H1 (cell line): ENCODE measurements around the gene SRPX. TPM values are rescaled to one million over a fixed set of nuclear protein-coding genes. Genes with fewer than 3 reads are reported as not detected.

Experiments
- CTCF ChIA-PET: fragments of 300-600 bp; sonication (Branson Sonifier 250); formaldehyde crosslinking; loops from one replicate; lab custom pipeline; 2021; ENCODE audit not compliant: partially characterized antibody; lab: Charles Lee
- POLR2A ChIA-PET: fragments of 300-600 bp; sonication (Branson Sonifier 250); formaldehyde crosslinking; loops from one replicate; lab custom pipeline; 2021; ENCODE audit warnings: inconsistent platforms; ENCODE audit not compliant: partially characterized antibody; lab: Charles Lee
- DNase-seq, 2 experiments: peaks; one replicate each; pipeline versions ENCODE4 v3.0.0 to v3.0.0-alpha.2; 2010 to 2022; ENCODE audit warnings: low spot score in 2 of 2, low read depth in 1 of 2, mixed read lengths in 1 of 2
- FAIRE-seq: peaks from 2 replicates; lab custom pipeline; 2011; peaks lifted over from hg19 to GRCh38; lab: Jason Lieb, UNC
- H2AFZ ChIP-seq: 2 replicates; pipeline ENCODE4 v1.8.1; 2012; ENCODE audit warnings: low read length, inconsistent platforms
- H2AK5ac ChIP-seq: 2 replicates; pipeline ENCODE4 v1.6.1; 2013; ENCODE audit warnings: low read depth, low read length
- H2BK120ac ChIP-seq: replicated peaks from 2 replicates; pipeline ENCODE3; 2013; ENCODE audit warnings: low read depth, low read length, inconsistent platforms
- H2BK12ac ChIP-seq: 2 replicates; pipeline ENCODE4 v1.6.1; 2013; ENCODE audit warnings: low read depth, low read length
- H2BK15ac ChIP-seq: 2 replicates; pipeline ENCODE4 v1.6.1; 2013; ENCODE audit warnings: low read length
- H2BK20ac ChIP-seq: 2 replicates; pipeline ENCODE4 v1.6.1; 2013; ENCODE audit warnings: low read length
- H2BK5ac ChIP-seq: 2 replicates; pipeline ENCODE4 v1.6.1; 2013; ENCODE audit warnings: low read depth, low read length
- H3K14ac ChIP-seq: 2 replicates; pipeline ENCODE4 v1.6.1; 2013; ENCODE audit warnings: inconsistent platforms; ENCODE audit not compliant: insufficient read length
- H3K18ac ChIP-seq: 2 replicates; pipeline ENCODE4 v1.6.1; 2013; ENCODE audit warnings: low read length; ENCODE audit errors: extremely low read depth
- H3K23ac ChIP-seq: 2 replicates; pipeline ENCODE4 v1.6.1; 2013; ENCODE audit warnings: inconsistent platforms; ENCODE audit not compliant: insufficient read length
- H3K23me2 ChIP-seq: 2 replicates; pipeline ENCODE4 v1.6.1; 2013; ENCODE audit warnings: low read depth, low read length
- H3K27ac ChIP-seq: 2 replicates; pipeline ENCODE4 v1.6.1; 2011; ENCODE audit warnings: low read depth, low read length, inconsistent platforms
- H3K27me3 ChIP-seq, 4 experiments: replicated peaks in 1 of 4; 1 replicate in 1 of 4; 2 replicates in 3 of 4; pipeline versions ENCODE4 v1.6.1 to v1.8.1; 2011 to 2013; ENCODE audit warnings: low read length in 3 of 4, mild to moderate bottlenecking in 3 of 4, inconsistent platforms in 2 of 4, mixed read lengths in 2 of 4, moderate library complexity in 1 of 4; ENCODE audit not compliant: control insufficient read depth in 3 of 4, insufficient read depth in 3 of 4; ENCODE audit errors: extremely low read depth in 1 of 4
- H3K36me3 ChIP-seq, 4 experiments: 2 replicates each; pipeline versions ENCODE4 v1.6.1 to v1.8.1; 2011 to 2013; ENCODE audit warnings: mild to moderate bottlenecking in 4 of 4, low read length in 3 of 4, moderate library complexity in 2 of 4, control low read depth in 1 of 4, inconsistent platforms in 1 of 4; ENCODE audit not compliant: insufficient read depth in 4 of 4, control insufficient read depth in 2 of 4
- H3K4ac ChIP-seq: replicated peaks from 2 replicates; pipeline ENCODE3; 2013; ENCODE audit warnings: low read length, low read depth, mixed read lengths, inconsistent platforms; ENCODE audit not compliant: insufficient read length
- H3K4me1 ChIP-seq, 4 experiments: replicated peaks in 1 of 4; 1 replicate in 1 of 4; 2 replicates in 3 of 4; pipeline versions ENCODE4 v1.6.1 to v1.8.1; 2011 to 2013; ENCODE audit warnings: low read length in 3 of 4, inconsistent platforms in 2 of 4, mixed read lengths in 1 of 4; ENCODE audit not compliant: insufficient read depth in 4 of 4, control insufficient read depth in 3 of 4
- H3K4me2 ChIP-seq, 2 experiments: 2 replicates each; pipeline versions ENCODE4 v1.6.1 to v1.8.1; 2011 to 2013; ENCODE audit warnings: low read depth in 2 of 2, low read length in 2 of 2, control low read depth in 1 of 2, inconsistent platforms in 1 of 2, mild to moderate bottlenecking in 1 of 2; ENCODE audit not compliant: insufficient read depth in 1 of 2
- H3K4me3 ChIP-seq, 4 experiments: fragments of 200-600, 300-600 bp in 1 of 4; sonication (generic), shearing (Covaris generic), sonication (Bioruptor Twin) in 1 of 4; 2 replicates each; pipeline versions ENCODE4 v1.5.1 to v1.8.1; 2011 to 2016; ENCODE audit warnings: low read length in 4 of 4, low read depth in 3 of 4, control low read depth in 2 of 4, inconsistent platforms in 2 of 4, mild to moderate bottlenecking in 2 of 4, mixed read lengths in 1 of 4, moderate library complexity in 1 of 4; ENCODE audit not compliant: insufficient read depth in 2 of 4; ENCODE audit errors: extremely low read depth in 1 of 4
- H3K56ac ChIP-seq: replicated peaks from 2 replicates; pipeline ENCODE3; 2013; ENCODE audit warnings: low read depth, mild to moderate bottlenecking, mixed read lengths, low read length, inconsistent platforms; ENCODE audit not compliant: insufficient read length
- H3K79me1 ChIP-seq: 2 replicates; pipeline ENCODE4 v1.6.1; 2013; ENCODE audit warnings: low read depth, low read length, control low read depth
- H3K79me2 ChIP-seq, 2 experiments: 2 replicates each; pipeline versions ENCODE4 v1.6.1 to v1.8.1; 2012 to 2013; ENCODE audit warnings: low read length in 2 of 2, mild to moderate bottlenecking in 2 of 2, inconsistent platforms in 1 of 2; ENCODE audit not compliant: insufficient read depth in 2 of 2, control insufficient read depth in 1 of 2
- H3K9ac ChIP-seq, 4 experiments: replicated peaks in 1 of 4; 1 replicate in 1 of 4; 2 replicates in 3 of 4; pipeline versions ENCODE4 v1.6.1 to v1.8.1; 2011 to 2013; ENCODE audit warnings: low read depth in 3 of 4, low read length in 3 of 4, control low read depth in 2 of 4, mild to moderate bottlenecking in 2 of 4, moderate library complexity in 2 of 4, inconsistent platforms in 1 of 4; ENCODE audit errors: extremely low read depth in 1 of 4
- H3K9me3 ChIP-seq, 2 experiments: 2 replicates each; pipeline versions ENCODE4 v1.6.1 to v1.8.1; 2012 to 2013; ENCODE audit warnings: mild to moderate bottlenecking in 2 of 2, moderate library complexity in 2 of 2, control low read depth in 1 of 2, inconsistent platforms in 1 of 2, low read depth in 1 of 2, low read length in 1 of 2, mixed read lengths in 1 of 2; ENCODE audit not compliant: insufficient read depth in 2 of 2
- H4K20me1 ChIP-seq, 2 experiments: replicated peaks in 1 of 2; 2 replicates each; pipeline versions ENCODE3 to v1.8.1; 2011 to 2013; ENCODE audit warnings: inconsistent platforms in 2 of 2, low read length in 2 of 2, mild to moderate bottlenecking in 1 of 2; ENCODE audit not compliant: insufficient read depth in 2 of 2, control insufficient read depth in 1 of 2
- H4K5ac ChIP-seq: 2 replicates; pipeline ENCODE4 v1.6.1; 2013; ENCODE audit warnings: low read length, low read depth, mixed read lengths, inconsistent platforms; ENCODE audit not compliant: insufficient read length
- H4K8ac ChIP-seq: 2 replicates; pipeline ENCODE4 v1.8.0; 2013; ENCODE audit warnings: mild to moderate bottlenecking, moderate library complexity, low read length, inconsistent platforms; ENCODE audit not compliant: insufficient read depth; ENCODE audit errors: extremely low read depth
- H4K91ac ChIP-seq: replicated peaks from 2 replicates; pipeline ENCODE3; 2013; ENCODE audit warnings: low read length, mixed read lengths, inconsistent platforms; ENCODE audit not compliant: insufficient read length
- BCL11A ChIP-seq, 2 experiments: IDR thresholded peaks; one replicate each; pipeline ENCODE4 v1.6.1; 2011; ENCODE audit warnings: low read depth in 2 of 2, low read length in 2 of 2, mild to moderate bottlenecking in 2 of 2
- EZH2 ChIP-seq: fragments of 200-600 bp; sonication (generic); IDR thresholded peaks from 2 replicates; pipeline ENCODE4 v1.7.1; 2012; ENCODE audit warnings: low read depth, mild to moderate bottlenecking, moderate library complexity, low read length, inconsistent platforms; ENCODE audit not compliant: severe bottlenecking
- GTF2F1 ChIP-seq: IDR thresholded peaks from 2 replicates; pipeline ENCODE4 v1.6.1; 2012; ENCODE audit warnings: low read depth, low read length, improper control_type of control experiment, borderline replicate concordance
- HDAC6 ChIP-seq: IDR thresholded peaks from one replicate; pipeline ENCODE4 v1.7.1; 2012; ENCODE audit warnings: low read depth, mild to moderate bottlenecking, inconsistent platforms, low read length, moderate library complexity
- RAD21 ChIP-seq, 2 experiments: IDR thresholded peaks in 1 of 2; conservative IDR thresholded peaks in 1 of 2; 2 replicates each; pipeline ENCODE4 v1.6.1; 2011; ENCODE audit warnings: low read depth in 2 of 2, low read length in 2 of 2, improper control_type of control experiment in 1 of 2, inconsistent platforms in 1 of 2, mild to moderate bottlenecking in 1 of 2, moderate library complexity in 1 of 2
- RBBP5 ChIP-seq: IDR thresholded peaks from 2 replicates; pipeline ENCODE4 v1.7.1; 2012; ENCODE audit warnings: low read depth, mild to moderate bottlenecking, inconsistent platforms, low read length, moderate library complexity, borderline replicate concordance
- RNF2 ChIP-seq: fragments of 200-900, 300-1000 bp; sonication (generic); IDR thresholded peaks from 2 replicates; pipeline ENCODE4 v1.7.1; 2016; ENCODE audit warnings: borderline replicate concordance, low read depth, mild to moderate bottlenecking, antibody characterized with exemption, low read length; ENCODE audit not compliant: poor library complexity, severe bottlenecking; ENCODE audit errors: missing control alignments
- SIRT6 ChIP-seq: IDR thresholded peaks from one replicate; pipeline ENCODE4 v1.7.1; 2012; ENCODE audit warnings: low read length, inconsistent platforms
- SIX5 ChIP-seq: IDR thresholded peaks from 2 replicates; pipeline ENCODE4 v1.6.1; 2011; ENCODE audit warnings: mild to moderate bottlenecking, low read depth, low read length
- SUZ12 ChIP-seq: fragments of 200-600 bp; sonication (generic); IDR thresholded peaks from 2 replicates; pipeline ENCODE4 v1.6.1; 2012; ENCODE audit warnings: mild to moderate bottlenecking, inconsistent platforms, low read length, moderate library complexity, mixed read lengths
- YY1 ChIP-seq: IDR thresholded peaks from 2 replicates; pipeline ENCODE4 v1.6.1; 2011; ENCODE audit warnings: low read depth, mild to moderate bottlenecking, low read length
- WGBS, 2 experiments: shearing (Covaris generic) in 1 of 2; methylation state at CpG; one replicate each; pipeline versions ENCODE4 v1.1.6 to v1.1.7; 2013 to 2015; ENCODE audit warnings: low lambda C conversion rate in 2 of 2, mixed read lengths in 2 of 2, inconsistent platforms in 1 of 2, low coverage in 1 of 2, missing lambda C conversion rate in 1 of 2; ENCODE audit not compliant: insufficient replicate concordance in 2 of 2, insufficient coverage in 1 of 2, insufficient read length in 1 of 2; ENCODE audit errors: extremely low coverage in 1 of 2, missing lambda C conversion rate in 1 of 2; 5-methylcytosine and 5-hydroxymethylcytosine counted together
- polyA plus RNA-seq, 7 experiments: library from polyadenylated mRNA; depleted of rRNA in 3 of 7; stranded (reverse) in 5 of 7; unstranded in 2 of 7; fragments of >200 nt in 5 of 7; fragments of 200-250 nt in 2 of 7; gene quantifications; 1 replicate in 5 of 7; 2 replicates in 1 of 7; 4 replicates in 1 of 7; pipeline versions ENCODE4 v1.2.1 to v1.2.3, GENCODE V29; 2011 to 2013; ENCODE audit warnings: missing spikeins in 2 of 7, mixed read lengths in 2 of 7
- total RNA-seq: library from RNA; stranded (reverse); fragmentation: NEBNext Ultra II Directional; extraction: Animal tissue kit (Norgen Biotek cat#: 25700); gene quantifications from 2 replicates; pipeline ENCODE4 v1.2.1, GENCODE V29; 2021
- TF ChIP-seq, protein P1 (sequence below): IDR thresholded peaks from 2 replicates; pipeline ENCODE4 v1.6.1; 2012; ENCODE audit warnings: low read length, inconsistent platforms

The SRPX gene
- total and polyA plus RNA-seq, 2 of the 8 experiments (the other 6 are each of a cell fraction or from before 2014, with no cell fraction given), result 7.6 to 10.4 TPM

DNA sequence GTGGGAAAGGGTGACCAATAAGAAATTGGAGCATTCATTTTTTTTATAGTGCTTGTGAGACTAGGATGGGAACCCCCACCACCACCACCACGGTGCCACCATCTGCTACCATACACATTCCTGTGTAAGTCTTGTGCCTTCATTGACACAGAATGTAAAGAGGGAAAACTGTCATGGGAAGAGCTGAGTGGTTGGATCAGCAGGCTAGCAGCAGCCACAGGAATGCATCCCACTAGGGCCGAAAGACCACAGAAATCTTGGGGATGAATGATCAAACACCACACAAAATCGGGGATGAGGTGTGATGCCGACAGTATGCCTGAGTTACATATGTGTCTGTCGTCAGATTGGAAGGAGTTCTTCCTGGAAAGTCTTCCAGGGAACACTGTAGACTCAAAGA, 69.2 kb downstream of the SRPX start:
- POLR2A ChIA-PET, result no interaction called here
- no peaks in the 10 kb centered on the region for H3K23me2 ChIP-seq
- no peaks in the 10 kb centered on the region for H3K36me3 ChIP-seq
- H3K4me1 ChIP-seq, result no peaks in the 10 kb centered on the region
- 85% methylated on average over 5 of the region's 5 CpGs; no CpG with 5 or more reads in 1 of the 2 experiments for WGBS, 2 experiments
- no peak overlapping the region for H3K4me3 ChIP-seq
- H3K9ac ChIP-seq, result no peak overlapping the region
- H2BK20ac ChIP-seq, result no peak overlapping the region
- DNase-seq, result no peak
- H3K23ac ChIP-seq, result no peak overlapping the region
- H3K4me2 ChIP-seq, result no peak overlapping the region
- no peak overlapping the region for H3K27ac ChIP-seq
- no peak overlapping the region for H3K14ac ChIP-seq
- no peak overlapping the region for H2BK5ac ChIP-seq
- no peak overlapping the region for H2AK5ac ChIP-seq
- H2BK12ac ChIP-seq, result no peak overlapping the region
- no peak overlapping the region for H3K4ac ChIP-seq
- no peaks in the 10 kb centered on the region for H3K27me3 ChIP-seq
- H3K56ac ChIP-seq, result no peak overlapping the region
- FAIRE-seq, result no peak
- no peak overlapping the region for H3K18ac ChIP-seq
- H3K9me3 ChIP-seq, result no peaks in the 10 kb centered on the region
- no peak overlapping the region for H2AFZ ChIP-seq
- TF ChIP-seq RNF2 (no peak), EZH2 (no peak), GTF2F1 (no peak), RAD21 (IDR thresholded peaks at IDR 0.05 in 1 of 2, conservative IDR thresholded peaks at IDR 0.05 in 1 of 2; ENCODE audit: low read depth in 2 of 2, low read length in 2 of 2) (no peak), SIRT6 (no peak), SUZ12 (no peak), YY1 (no peak), SIX5 (no peak), RBBP5 (no peak), BCL11A (IDR thresholded peaks at IDR 0.05; ENCODE audit: low read depth in 2 of 2, low read length in 2 of 2) (no peak), HDAC6 (no peak)
- TF ChIP-seq, protein P1, sequence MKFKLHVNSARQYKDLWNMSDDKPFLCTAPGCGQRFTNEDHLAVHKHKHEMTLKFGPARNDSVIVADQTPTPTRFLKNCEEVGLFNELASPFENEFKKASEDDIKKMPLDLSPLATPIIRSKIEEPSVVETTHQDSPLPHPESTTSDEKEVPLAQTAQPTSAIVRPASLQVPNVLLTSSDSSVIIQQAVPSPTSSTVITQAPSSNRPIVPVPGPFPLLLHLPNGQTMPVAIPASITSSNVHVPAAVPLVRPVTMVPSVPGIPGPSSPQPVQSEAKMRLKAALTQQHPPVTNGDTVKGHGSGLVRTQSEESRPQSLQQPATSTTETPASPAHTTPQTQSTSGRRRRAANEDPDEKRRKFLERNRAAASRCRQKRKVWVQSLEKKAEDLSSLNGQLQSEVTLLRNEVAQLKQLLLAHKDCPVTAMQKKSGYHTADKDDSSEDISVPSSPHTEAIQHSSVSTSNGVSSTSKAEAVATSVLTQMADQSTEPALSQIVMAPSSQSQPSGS, result no peak
- no peaks in the 10 kb centered on the region for H3K79me2 ChIP-seq
- H2BK15ac ChIP-seq, result no peak overlapping the region
- no peak overlapping the region for H4K8ac ChIP-seq
- H4K91ac ChIP-seq, result no peak overlapping the region
- H2BK120ac ChIP-seq, result no peak overlapping the region
- CTCF ChIA-PET, result interaction anchor here (1.2 to 2.3 kb wide), 3 partner anchors 8 to 225 kb away, joined by 3 to 8 read pairs (median 4); no protein-coding TSS in a partner anchor
- no peak overlapping the region for H4K5ac ChIP-seq
- H3K79me1 ChIP-seq, result no peaks in the 10 kb centered on the region
- H4K20me1 ChIP-seq, result no peaks in the 10 kb centered on the region
